Ovary (tissue), 9 donors: ENCODE data around the gene WDR93. TPM values are rescaled to one million over a fixed set of nuclear protein-coding genes. Genes with fewer than 3 reads are reported as not detected.

ENCODE experiments used
- DNase-seq, 5 donors: peaks; one replicate each; pipeline ENCODE4 v3.0.0-alpha.2; 2019 to 2020
- H3K27ac ChIP-seq, 2 donors: fragments of 200-600 bp; one replicate each; pipeline versions ENCODE4 v1.5.1 to v1.8.0; 2019 to 2022
- H3K27me3 ChIP-seq: fragments of 200-600 bp; one replicate; pipeline ENCODE4 v1.8.0; 2022
- H3K36me3 ChIP-seq: fragments of 200-600 bp; sonication (generic); one replicate; pipeline ENCODE4 v1.5.1; 2019
- H3K4me1 ChIP-seq: one replicate; pipeline ENCODE4 v1.8.1; 2013; ENCODE audit warnings: mild to moderate bottlenecking, moderate library complexity; ENCODE audit not compliant: insufficient read depth
- H3K4me3 ChIP-seq: fragments of 200-600 bp; sonication (generic); one replicate; pipeline ENCODE4 v1.5.1; 2017
- H3K9me3 ChIP-seq, 2 donors: fragments of 200-600 bp in 1 of 2; sonication (generic) in 1 of 2; one replicate each; pipeline versions ENCODE4 v1.5.1 to v1.8.1; 2013 to 2019; ENCODE audit warnings: mild to moderate bottlenecking in 1 of 2, moderate library complexity in 1 of 2
- CTCF ChIP-seq, 3 donors: fragments of 450-650 bp in 2 of 3; fragments of 200-600 bp in 1 of 3; IDR thresholded peaks; one replicate each; pipeline versions ENCODE4 v1.5.1 to v1.8.0; 2016 to 2022; ENCODE audit warnings: antibody characterized with exemption in 3 of 3, mild to moderate bottlenecking in 1 of 3
- EP300 ChIP-seq: sonication (generic); formaldehyde crosslinking; IDR thresholded peaks from one replicate; pipeline ENCODE4 v1.6.1; 2017; ENCODE audit warnings: antibody characterized with exemption
- POLR2A ChIP-seq: fragments of 450-650 bp; IDR thresholded peaks from one replicate; pipeline ENCODE4 v1.6.1; 2017; ENCODE audit warnings: antibody characterized with exemption, mild to moderate bottlenecking, moderate library complexity
- WGBS, 3 donors: extraction: QIAGEN DNeasy Blood & Tissue Kit in 1 of 3; methylation state at CpG; one replicate each; pipeline versions ENCODE4 v1.1.5 to v1.1.7; 2013 to 2017; 5-methylcytosine and 5-hydroxymethylcytosine counted together
- intact Hi-C, 4 donors: fragments of 100-400 bp; cut with DNase I; formaldehyde crosslinking; loops; one replicate each; pipeline versions ENCODE4 v1.11.0 to v1.15.1; 2022 to 2023
- polyA plus RNA-seq, 2 donors: library from polyadenylated mRNA; stranded (reverse); fragments of 200-250 nt in 1 of 2; fragments of 350-450 nt in 1 of 2; fragmentation: Illumina TruSeq in 1 of 2; extraction: RNeasy Lipid Tissue Mini Kit (QIAGEN cat#74804) in 1 of 2; gene quantifications; one replicate each; pipeline ENCODE4 v1.2.3, GENCODE V29; 2013 to 2014
- total RNA-seq, 7 donors: library from RNA; depleted of rRNA in 2 of 7; stranded (reverse); fragments of >200 nt in 2 of 7; fragmentation: NEBNext Ultra II Directional in 3 of 7; extraction: Animal tissue kit (Norgen Biotek cat#: 25700) in 3 of 7; gene quantifications; one replicate each; pipeline versions ENCODE4 v1.1.0 to v1.2.4, GENCODE V29; 2016 to 2023
- donor health status: DM: no; HTN: no; CAD: no; lungs with moderate emphysema.
- donor health status: DM: no; HTN: no; CAD: no.
- donor health status: Bipolar disorder and iron deficiency.
- donor health status: DM: yes; HTN: yes; CAD: no.
- donor health status: DM: no; HTN: no; CAD: no.
- donor health status: DM: yes; HTN: yes; CAD: no.

WDR93 gene
- total and polyA plus RNA-seq, 9 donors: 0.23 to 3.2 (median 0.46) TPM; not detected in 1

GRCh38 chr15:89746386-89746780 is 55.8 kb downstream of the WDR93 start:
- no peaks in the 10 kb centered on the region for H3K9me3 ChIP-seq
- DNase-seq: no peak
- no peak overlapping the region for H3K27ac ChIP-seq
- H3K36me3 ChIP-seq: no peaks in the 10 kb centered on the region
- intact Hi-C loops: loop anchor here in 3 of 4 donors (5.0 to 10.0 kb wide), 3 partner anchors 99 to 328 kb away; no protein-coding TSS in a partner anchor
- peaks cover 7% of the 10 kb centered on the region for H3K4me1 ChIP-seq
- no peak overlapping the region for H3K4me3 ChIP-seq
- 51 to 67% (median 56%) methylated on average over 9 of the region's 9 CpGs for WGBS, 3 donors
- TF ChIP-seq EP300 (no peak), CTCF (IDR thresholded peaks at IDR 0.05) (no peak), POLR2A (no peak)
- H3K27me3 ChIP-seq: no peaks in the 10 kb centered on the region

GRCh38 chr15:89747708-89748682 is 57.4 kb downstream of the WDR93 start:
- no peaks in the 10 kb centered on the region for H3K27me3 ChIP-seq
- DNase-seq: no peak
- no peak for TF ChIP-seq EP300
- no peak for TF ChIP-seq CTCF (IDR thresholded peaks at IDR 0.05)
- TF ChIP-seq POLR2A: no peak
- intact Hi-C loops: loop anchor here in 3 of 4 donors (5.0 to 10.0 kb wide), 3 partner anchors 101 to 327 kb away; no protein-coding TSS in a partner anchor
- peaks cover 7% of the 10 kb centered on the region for H3K4me1 ChIP-seq
- H3K27ac ChIP-seq: no peak overlapping the region
- no peaks in the 10 kb centered on the region for H3K36me3 ChIP-seq
- no peaks in the 10 kb centered on the region for H3K9me3 ChIP-seq
- WGBS, 3 donors: 60 to 65% (median 62%) methylated on average over 28 of the region's 28 CpGs
- no peak overlapping the region for H3K4me3 ChIP-seq

GRCh38 chr15:89749054-89749453 is 58.4 kb downstream of the WDR93 start:
- Histone ChIP-seq H3K27me3 (no peaks in the 10 kb centered on the region), H3K36me3 (no peaks in the 10 kb centered on the region), H3K9me3 (no peaks in the 10 kb centered on the region), H3K4me3 (no peak overlapping the region), H3K27ac (no peak overlapping the region), H3K4me1 (peaks cover 7% of the 10 kb centered on the region)
- TF ChIP-seq CTCF (IDR thresholded peaks at IDR 0.05) (no peak), POLR2A (no peak), EP300 (no peak)
- no peak for DNase-seq
- intact Hi-C loops: loop anchor here in 3 of 4 donors (5.0 to 10.0 kb wide), 3 partner anchors 102 to 326 kb away; no protein-coding TSS in a partner anchor
- 82 to 85% (median 84%) methylated on average over 7 of the region's 7 CpGs for WGBS, 3 donors

- Histone ChIP-seq H3K36me3 (no peaks in the 10 kb centered on the region), H3K27ac (no peak overlapping the region), H3K4me1 (peaks cover 7% of the 10 kb centered on the region), H3K9me3 (no peaks in the 10 kb centered on the region), H3K4me3 (no peak overlapping the region), H3K27me3 (no peaks in the 10 kb centered on the region)
- no peak for DNase-seq
- 58 to 67% (median 61%) methylated on average over 4 of the region's 4 CpGs for WGBS, 3 donors
- TF ChIP-seq POLR2A (no peak), EP300 (no peak), CTCF (IDR thresholded peaks at IDR 0.05) (no peak)
- intact Hi-C loops: loop anchor here in 3 of 4 donors (5.0 to 10.0 kb wide), 3 partner anchors 102 to 325 kb away; no protein-coding TSS in a partner anchor
These were observed 58.9 kb downstream of the WDR93 start for GRCh38 chr15:89749526-89749925.
